ENCODE data around the gene CCDC57. TPM values are rescaled to one million over a fixed set of nuclear protein-coding genes. Genes with fewer than 3 reads are reported as not detected.

CCDC57 gene
- polyA plus RNA-seq, 1 donor (not counting 4 experiments of a cell fraction or from before 2014, with no cell fraction given) = 19.2 TPM

- no peak for FAIRE-seq
- dilution Hi-C loops (cut with MboI; ENCODE audit: extremely low pct_ligation_motif_present, low sequenced_read_pairs) = no loop called here
- Histone ChIP-seq H3K4me1 (ENCODE audit: control insufficient read depth, extremely low read depth, insufficient read depth, low read length) (peaks cover 7% of the 10 kb centered on the region), H3K4me2 (ENCODE audit: control insufficient read depth, extremely low read depth, insufficient read depth, low read depth, low read length) (no peak overlapping the region), H3K4me3 (ENCODE audit: control insufficient read depth in 2 of 3, extremely low read depth in 1 of 3, insufficient read depth in 2 of 3, low read depth in 1 of 3, low read length in 3 of 3) (no peak overlapping the region), H3K9ac (ENCODE audit: control insufficient read depth, extremely low read depth, insufficient read depth, low read length) (no peak overlapping the region), H3K27ac (ENCODE audit: control insufficient read depth, insufficient read depth, low read length) (no peak overlapping the region), H3K36me3 (ENCODE audit: control insufficient read depth in 2 of 2, extremely low read depth in 1 of 2, insufficient read depth in 2 of 2, low read length in 2 of 2) (peaks cover 9 to 33% of the 10 kb centered on the region in 2 experiments), H3K9me3 (ENCODE audit: control insufficient read depth, low read depth, low read length) (no peaks in the 10 kb centered on the region), H3K27me3 (ENCODE audit: control insufficient read depth, extremely low read depth, insufficient read depth, low read length) (no peaks in the 10 kb centered on the region), H2AFZ (ENCODE audit: control insufficient read depth, low read length) (no peak overlapping the region), H3K9me1 (ENCODE audit: control insufficient read depth, extremely low read depth, insufficient read depth, low read length) (no peaks in the 10 kb centered on the region), H4K20me1 (ENCODE audit: control insufficient read depth, extremely low read depth, insufficient read depth, low read length) (no peaks in the 10 kb centered on the region), H3K79me2 (ENCODE audit: control insufficient read depth, insufficient read depth, low read length) (no peaks in the 10 kb centered on the region)
- DNase-seq (ENCODE audit: low read depth, low spot score) = no peak
- TF ChIP-seq EZH2 (IDR thresholded peaks at IDR 0.05; ENCODE audit: low read length) = no peak
- no peak for TF ChIP-seq CTCF (optimal IDR thresholded peaks at IDR 0.05 in 1 of 3, IDR thresholded peaks at IDR 0.05 in 1 of 3, conservative IDR thresholded peaks at IDR 0.05 in 1 of 3; ENCODE audit: extremely low read depth in 1 of 3, insufficient read depth in 2 of 3, low read length in 3 of 3)
Observed at GRCh38 chr17:82173351-82174041, 39.1 kb downstream of the CCDC57 start.

- Histone ChIP-seq H3K27me3 (ENCODE audit: control insufficient read depth, extremely low read depth, insufficient read depth, low read length) (no peaks in the 10 kb centered on the region), H3K4me1 (ENCODE audit: control insufficient read depth, extremely low read depth, insufficient read depth, low read length) (peaks cover 7% of the 10 kb centered on the region), H4K20me1 (ENCODE audit: control insufficient read depth, extremely low read depth, insufficient read depth, low read length) (no peaks in the 10 kb centered on the region), H3K9me3 (ENCODE audit: control insufficient read depth, low read depth, low read length) (no peaks in the 10 kb centered on the region), H3K4me3 (ENCODE audit: control insufficient read depth in 2 of 3, extremely low read depth in 1 of 3, insufficient read depth in 2 of 3, low read depth in 1 of 3, low read length in 3 of 3) (no peak overlapping the region), H3K4me2 (ENCODE audit: control insufficient read depth, extremely low read depth, insufficient read depth, low read depth, low read length) (no peak overlapping the region), H2AFZ (ENCODE audit: control insufficient read depth, low read length) (no peak overlapping the region), H3K9me1 (ENCODE audit: control insufficient read depth, extremely low read depth, insufficient read depth, low read length) (no peaks in the 10 kb centered on the region), H3K36me3 (ENCODE audit: control insufficient read depth in 2 of 2, extremely low read depth in 1 of 2, insufficient read depth in 2 of 2, low read length in 2 of 2) (peaks cover 6 to 30% of the 10 kb centered on the region in 2 experiments), H3K9ac (ENCODE audit: control insufficient read depth, extremely low read depth, insufficient read depth, low read length) (no peak overlapping the region), H3K79me2 (ENCODE audit: control insufficient read depth, insufficient read depth, low read length) (no peaks in the 10 kb centered on the region), H3K27ac (ENCODE audit: control insufficient read depth, insufficient read depth, low read length) (no peak overlapping the region)
- dilution Hi-C loops (cut with MboI; ENCODE audit: extremely low pct_ligation_motif_present, low sequenced_read_pairs) = no loop called here
- FAIRE-seq (no peak), DNase-seq (ENCODE audit: low read depth, low spot score) (no peak)
- no peak for TF ChIP-seq CTCF (optimal IDR thresholded peaks at IDR 0.05 in 1 of 3, IDR thresholded peaks at IDR 0.05 in 1 of 3, conservative IDR thresholded peaks at IDR 0.05 in 1 of 3; ENCODE audit: extremely low read depth in 1 of 3, insufficient read depth in 2 of 3, low read length in 3 of 3)
- no peak for TF ChIP-seq EZH2 (IDR thresholded peaks at IDR 0.05; ENCODE audit: low read length)
Observed at GRCh38 chr17:82172486-82173160, 40.0 kb downstream of the CCDC57 start.

All from keratinocyte (primary cell).